ENCODE results near the gene ZKSCAN8.

GRCh38 chr6:28142446-28142845, 763 bp downstream of the ZKSCAN8 start:
- no peak for TF ChIP-seq CTCF (IDR thresholded peaks at IDR 0.05 in 2 of 3, conservative IDR thresholded peaks at IDR 0.05 in 1 of 3; ENCODE audit: borderline replicate concordance in 1 of 3, insufficient read depth in 1 of 3, low read depth in 2 of 3, low read length in 2 of 3)
- TF ChIP-seq JUND (IDR thresholded peaks at IDR 0.05) = no peak

Measured in HCT116 (cell line).